ENCODE results near the gene ATL2.

DNA sequence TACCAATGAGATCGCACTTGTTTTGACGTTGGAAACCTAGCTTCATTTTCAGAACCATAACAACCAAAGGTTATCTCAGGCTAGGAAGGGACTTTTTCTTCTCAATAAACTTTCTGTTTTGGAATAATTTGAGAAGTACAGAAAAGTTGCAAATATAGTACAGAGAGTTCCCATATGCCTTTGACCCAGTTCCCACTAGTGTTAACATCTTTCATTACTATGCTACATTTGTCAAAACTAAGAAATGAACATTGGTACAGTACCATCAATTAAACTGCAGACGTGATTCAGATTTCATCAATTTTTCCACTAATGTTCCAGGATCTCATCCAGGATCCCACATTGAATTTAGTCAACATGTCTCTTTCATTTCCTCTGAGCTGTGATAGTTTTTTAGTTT is 111.6 kb downstream of the ATL2 start:
- TF ChIP-seq, protein P1, sequence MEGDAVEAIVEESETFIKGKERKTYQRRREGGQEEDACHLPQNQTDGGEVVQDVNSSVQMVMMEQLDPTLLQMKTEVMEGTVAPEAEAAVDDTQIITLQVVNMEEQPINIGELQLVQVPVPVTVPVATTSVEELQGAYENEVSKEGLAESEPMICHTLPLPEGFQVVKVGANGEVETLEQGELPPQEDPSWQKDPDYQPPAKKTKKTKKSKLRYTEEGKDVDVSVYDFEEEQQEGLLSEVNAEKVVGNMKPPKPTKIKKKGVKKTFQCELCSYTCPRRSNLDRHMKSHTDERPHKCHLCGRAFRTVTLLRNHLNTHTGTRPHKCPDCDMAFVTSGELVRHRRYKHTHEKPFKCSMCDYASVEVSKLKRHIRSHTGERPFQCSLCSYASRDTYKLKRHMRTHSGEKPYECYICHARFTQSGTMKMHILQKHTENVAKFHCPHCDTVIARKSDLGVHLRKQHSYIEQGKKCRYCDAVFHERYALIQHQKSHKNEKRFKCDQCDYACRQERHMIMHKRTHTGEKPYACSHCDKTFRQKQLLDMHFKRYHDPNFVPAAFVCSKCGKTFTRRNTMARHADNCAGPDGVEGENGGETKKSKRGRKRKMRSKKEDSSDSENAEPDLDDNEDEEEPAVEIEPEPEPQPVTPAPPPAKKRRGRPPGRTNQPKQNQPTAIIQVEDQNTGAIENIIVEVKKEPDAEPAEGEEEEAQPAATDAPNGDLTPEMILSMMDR (conservative IDR thresholded peaks at IDR 0.05; ENCODE audit: low read length) = no peak
- no peak for TF ChIP-seq EZH2phosphoT487 (IDR thresholded peaks at IDR 0.05; ENCODE audit: borderline replicate concordance)
